GM19397 (cell line): ENCODE measurements around the gene MOSMO.

ENCODE experiments used
- ATAC-seq: cut with Tn5 transposase; IDR thresholded peaks from one replicate; pipeline ENCODE4 v1.9.1; 2021; ENCODE audit warnings: mild to moderate bottlenecking, moderate library complexity; ENCODE audit not compliant: unreplicated experiment

MOSMO gene

GRCh38 chr16:22130528-22130927 is 122.6 kb downstream of the MOSMO start:
- ATAC-seq, result no peak

- no peak for ATAC-seq
Measured at GRCh38 chr16:22132801-22133200, 124.9 kb downstream of the MOSMO start.
